Right ventricle myocardium inferior (tissue), 1 donor: ENCODE measurements around the gene RUNX2. TPM values are rescaled to one million over a fixed set of nuclear protein-coding genes. Genes with fewer than 3 reads are reported as not detected.

Experiments used
- ATAC-seq: fragments of 200-7000 bp; cut with Tn5 transposase; one replicate; pipeline ENCODE4 v1.9.1; 2020; ENCODE audit warnings: mild to moderate bottlenecking, moderate library complexity
- DNase-seq: peaks from one replicate; pipeline ENCODE4 v3.0.0; 2021; ENCODE audit errors: missing footprints
- intact Hi-C: fragments of 100-400 bp; cut with DNase I; formaldehyde crosslinking; loops from one replicate; pipeline ENCODE4 v1.11.0; 2022
- total RNA-seq: library from RNA; stranded (reverse); fragmentation: NEBNext Ultra II Directional; extraction: Animal tissue kit (Norgen Biotek cat#: 25700); gene quantifications from one replicate; pipeline ENCODE4 v1.2.1, GENCODE V29; 2021
- donor health status: DM: no; HTN: yes; CAD: no; lungs with severe emphysema.

RUNX2 gene
- total RNA-seq, 1 donor from 2014 or later, result 0.43 TPM

- DNase-seq (no peak), ATAC-seq (no peak)
- intact Hi-C loops, result no loop called here
Measured at GRCh38 chr6:45614488-45615285, 286.6 kb downstream of the RUNX2 start.

DNA sequence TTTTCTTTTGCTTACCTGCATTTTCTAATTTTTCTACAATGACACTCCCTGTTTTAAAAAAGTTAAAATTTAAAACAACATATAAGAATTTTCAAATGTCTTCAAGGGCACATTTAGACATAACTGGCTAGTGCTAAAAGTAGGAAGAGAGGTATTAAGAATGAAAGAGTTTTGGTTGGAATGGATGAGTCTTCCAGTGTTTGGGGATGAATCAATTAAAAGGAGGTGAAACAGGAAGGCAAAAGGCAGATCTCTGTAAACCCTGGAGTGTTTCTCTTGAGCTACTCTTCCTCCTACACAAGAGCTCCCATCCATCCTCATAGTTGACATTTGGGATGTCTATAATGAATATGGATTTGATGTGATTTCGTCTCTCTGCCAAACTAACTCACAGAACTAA is 288.1 kb downstream of the RUNX2 start:
- intact Hi-C loops, result no loop called here
- DNase-seq (no peak), ATAC-seq (no peak)

- no peak for DNase-seq
- intact Hi-C loops, result no loop called here
- no peak for ATAC-seq
Measured at GRCh38 chr6:45617441-45617840, 289.3 kb downstream of the RUNX2 start.

- DNase-seq (no peak), ATAC-seq (no peak)
- intact Hi-C loops, result no loop called here
Measured at GRCh38 chr6:45618259-45618658, 290.1 kb downstream of the RUNX2 start.

DNA sequence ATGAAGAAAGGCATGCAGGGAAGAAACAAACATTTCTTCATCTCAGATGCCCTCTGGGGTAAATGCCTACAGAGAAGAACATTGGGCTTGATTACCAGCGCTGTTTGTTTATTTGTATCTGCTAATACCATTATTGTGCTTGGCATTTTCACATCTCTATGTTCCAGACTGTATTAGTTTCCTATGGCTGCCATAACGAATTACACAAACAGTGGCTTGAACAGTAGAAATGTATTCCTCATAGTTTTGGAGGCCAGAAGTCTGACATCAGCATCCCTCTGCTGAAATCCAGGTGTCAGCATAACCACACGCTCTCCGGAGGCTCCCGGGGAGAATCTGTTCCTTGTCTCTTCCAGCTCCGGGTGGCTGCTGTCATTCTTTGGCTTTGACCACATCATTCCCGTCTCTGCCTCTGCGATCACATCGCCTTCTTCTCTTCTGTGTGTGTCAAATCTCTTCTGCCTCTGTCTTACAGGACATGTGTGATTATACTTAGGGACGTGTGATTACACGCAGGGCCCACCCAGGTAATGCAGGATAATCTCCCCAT is 291.2 kb downstream of the RUNX2 start:
- DNase-seq, result no peak

GRCh38 chr6:45619994-45620471 is 291.9 kb downstream of the RUNX2 start:
- ATAC-seq, result no peak
- intact Hi-C loops, result no loop called here
- DNase-seq, result no peak

More for the DNA sequence above, 291.2 kb downstream of the RUNX2 start:
- intact Hi-C loops, result no loop called here
- no peak for ATAC-seq

DNA sequence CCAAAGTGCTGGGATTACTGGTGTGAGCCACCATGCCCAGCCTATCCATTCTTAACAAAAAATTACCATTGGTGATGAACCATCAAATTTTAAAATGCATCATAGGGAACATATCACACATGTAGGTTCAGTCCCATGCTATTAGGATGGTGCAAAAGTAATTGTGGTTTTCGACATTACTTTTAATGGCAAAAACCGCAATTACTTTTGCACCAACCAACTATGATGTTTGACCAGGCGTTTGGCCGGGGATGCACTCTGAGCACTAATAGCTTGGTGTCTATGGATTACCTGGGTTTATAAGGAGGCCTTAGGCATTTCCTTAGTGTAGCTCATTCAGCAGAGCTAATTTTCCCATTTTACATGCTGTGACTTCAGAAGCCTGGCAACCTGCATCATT is 296.1 kb downstream of the RUNX2 start:
- intact Hi-C loops, result no loop called here
- ATAC-seq (no peak), DNase-seq (no peak)

DNA sequence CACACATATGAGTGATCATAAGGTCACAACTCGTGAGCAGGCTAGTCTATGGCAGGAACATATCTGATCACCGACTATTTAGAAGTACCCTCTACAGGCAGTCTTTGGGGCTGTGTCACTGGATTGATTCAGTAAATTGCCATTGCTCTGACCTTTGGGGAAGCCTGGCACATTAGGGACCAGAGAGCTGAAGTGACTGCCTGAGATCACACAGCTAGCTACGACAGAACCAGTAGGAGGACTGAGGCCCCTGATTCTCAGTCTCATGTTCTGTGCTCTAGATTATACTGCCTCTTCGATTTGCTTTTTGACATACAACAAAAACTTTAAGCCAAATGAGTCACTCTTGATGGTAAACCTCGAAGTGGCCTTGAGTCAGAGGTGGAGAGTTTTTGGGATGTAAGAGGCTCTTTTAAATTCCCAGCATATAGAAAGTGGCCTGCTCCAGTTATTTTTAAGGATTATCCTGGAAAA is 297.1 kb downstream of the RUNX2 start:
- no peak for DNase-seq
- intact Hi-C loops, result no loop called here
- ATAC-seq, result no peak

DNA sequence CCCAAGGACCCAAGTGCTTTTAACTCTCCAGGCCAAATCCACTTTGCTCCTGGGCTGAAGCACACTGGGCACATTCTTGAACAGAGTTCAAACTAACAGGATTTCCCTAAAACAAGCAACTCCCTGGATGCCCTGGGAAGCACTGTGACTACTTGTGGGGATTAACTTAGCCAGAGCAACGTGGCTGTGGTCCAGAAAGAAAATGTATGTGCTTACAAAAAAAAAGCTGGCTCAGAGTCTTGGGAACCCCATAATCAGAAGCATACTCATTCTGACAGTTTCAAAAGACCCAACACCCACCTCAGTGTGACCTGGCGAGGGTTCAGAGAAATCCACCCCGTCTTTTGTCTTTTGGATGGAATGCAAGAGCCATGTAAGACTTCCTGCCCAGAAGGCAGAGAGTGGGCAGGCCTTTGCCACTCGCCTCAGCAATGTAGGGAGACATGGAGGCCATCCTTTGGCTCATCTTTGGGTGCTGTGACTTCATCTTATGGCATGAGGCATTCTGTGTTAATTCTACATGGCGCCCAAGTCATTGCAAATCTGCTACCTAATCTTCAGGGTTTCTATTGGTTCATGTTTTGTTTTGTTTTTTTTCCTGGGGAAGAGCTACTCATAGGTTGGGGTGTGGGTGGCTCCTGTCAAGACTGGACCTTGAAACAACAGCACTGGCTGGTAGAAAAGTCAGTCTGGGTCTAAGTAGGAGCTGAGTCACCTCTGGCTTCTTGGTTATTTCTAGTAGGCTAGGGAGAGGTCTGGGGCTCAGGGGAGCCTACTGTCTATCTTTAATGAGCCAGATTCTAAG is 298.2 kb downstream of the RUNX2 start:
- ATAC-seq (no peak), DNase-seq (no peak)
- intact Hi-C loops, result no loop called here

GRCh38 chr6:45630314-45630713 is 302.2 kb downstream of the RUNX2 start:
- no peak for ATAC-seq
- intact Hi-C loops, result no loop called here

DNA sequence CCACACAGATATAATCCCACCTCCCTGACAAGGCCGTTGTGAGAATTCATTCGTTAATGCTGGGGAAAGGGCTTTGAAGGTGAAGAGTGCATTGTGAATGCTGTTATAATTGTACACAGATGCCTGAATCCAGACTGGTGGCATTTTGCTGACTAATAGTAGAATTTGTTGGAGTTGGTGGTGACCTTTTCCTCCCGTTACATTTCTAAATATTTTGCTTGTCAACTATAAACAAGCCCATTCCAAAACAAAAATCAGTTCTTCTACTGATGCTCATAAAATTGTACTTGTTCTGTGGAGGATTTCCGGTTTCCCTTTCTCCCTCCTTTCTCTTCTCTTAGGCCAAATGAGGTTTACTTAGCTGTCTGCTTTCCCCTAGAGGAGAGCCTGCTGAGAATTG is 302.7 kb downstream of the RUNX2 start:
- no peak for ATAC-seq
- DNase-seq, result no peak
- intact Hi-C loops, result no loop called here

More at GRCh38 chr6:45630314-45630713, 302.2 kb downstream of the RUNX2 start:
- no peak for DNase-seq

- intact Hi-C loops, result no loop called here
- ATAC-seq (no peak), DNase-seq (no peak)
Measured at GRCh38 chr6:45631396-45631795, 303.3 kb downstream of the RUNX2 start.

DNA sequence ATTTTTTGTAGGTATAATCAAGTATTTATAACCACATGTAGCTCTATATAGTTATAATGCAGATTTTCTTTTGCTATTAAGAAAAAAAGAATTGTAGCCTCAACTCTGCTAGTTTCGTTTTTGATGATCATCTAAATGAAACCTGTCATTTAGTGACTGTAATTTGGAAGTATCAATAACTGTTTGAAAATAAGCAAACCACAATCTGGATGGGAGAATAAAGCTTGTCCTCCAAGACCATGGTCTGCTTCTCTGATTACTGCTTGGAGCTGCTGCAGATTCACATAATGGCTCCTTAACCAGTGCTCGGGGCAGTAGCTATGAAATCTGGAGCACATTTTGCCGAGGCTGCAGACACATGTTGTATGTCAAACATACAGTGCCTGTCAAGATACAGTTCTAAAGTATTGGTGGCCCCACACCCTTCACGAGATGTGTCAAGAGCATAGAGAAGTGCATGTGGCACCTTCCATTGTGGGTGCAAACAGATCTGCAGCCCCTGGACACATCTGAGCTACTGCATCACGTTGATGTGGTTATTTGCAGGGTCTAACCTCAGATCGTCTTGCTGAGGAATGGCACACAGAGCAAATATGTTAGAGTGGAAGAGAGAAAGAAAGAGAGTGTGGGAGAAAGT is 305.3 kb downstream of the RUNX2 start:
- ATAC-seq, result no peak
- intact Hi-C loops, result no loop called here

GRCh38 chr6:45634231-45634630 is 306.1 kb downstream of the RUNX2 start:
- DNase-seq (no peak), ATAC-seq (no peak)
- intact Hi-C loops, result no loop called here

More for the DNA sequence above, 305.3 kb downstream of the RUNX2 start:
- DNase-seq, result no peak

DNA sequence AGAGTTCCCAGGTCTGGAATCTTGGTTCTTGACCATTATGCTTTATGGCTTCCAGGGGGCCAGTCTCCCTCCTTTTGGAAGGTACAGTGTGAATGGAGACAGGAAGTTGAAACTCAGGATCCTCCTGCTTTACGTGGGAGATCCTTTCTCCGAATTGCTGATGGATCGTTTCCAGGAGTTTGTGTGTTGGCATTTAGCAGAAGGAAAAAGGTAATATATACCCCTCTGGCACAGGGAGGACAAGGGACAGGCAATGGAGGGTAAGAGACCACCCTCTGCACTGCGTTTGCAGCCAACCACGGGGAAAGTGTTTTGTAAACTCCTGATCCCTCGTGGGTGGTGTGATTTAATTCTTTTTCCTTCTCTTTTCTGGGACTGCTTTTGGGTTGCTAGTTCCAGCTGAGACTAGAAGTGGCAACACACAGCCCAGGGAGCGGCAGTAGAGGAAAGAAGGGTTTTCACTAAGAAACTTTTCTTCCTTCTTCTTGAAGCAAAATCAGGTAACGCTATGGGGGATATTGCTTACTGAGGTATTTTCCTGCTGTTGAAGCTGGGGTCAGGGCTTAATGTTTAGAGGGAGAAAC is 307.2 kb downstream of the RUNX2 start:
- DNase-seq, result no peak
- intact Hi-C loops, result no loop called here
- ATAC-seq, result no peak

DNA sequence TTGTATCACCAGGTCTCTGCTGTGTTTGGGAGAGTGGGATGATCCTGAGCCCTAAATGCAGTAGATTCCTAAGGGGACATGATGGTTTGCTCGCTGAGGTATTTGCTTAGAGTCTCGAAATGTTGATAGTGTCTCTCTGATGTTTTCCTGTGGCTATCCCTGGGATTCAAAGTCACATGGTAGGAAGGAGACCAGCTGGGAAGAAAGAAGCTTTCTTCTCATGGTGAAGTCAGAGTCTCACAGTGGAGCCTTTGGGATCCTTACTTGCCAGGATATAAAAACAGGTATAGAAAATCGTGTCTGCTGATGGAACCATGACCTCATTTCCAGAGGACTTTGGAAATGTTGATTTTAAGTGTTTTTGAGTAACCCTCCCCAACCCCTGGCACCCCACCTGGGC is 308.9 kb downstream of the RUNX2 start:
- DNase-seq, result no peak
- ATAC-seq, result no peak
- intact Hi-C loops, result no loop called here

GRCh38 chr6:45637611-45638257 is 309.6 kb downstream of the RUNX2 start:
- no peak for ATAC-seq
- no peak for DNase-seq

DNA sequence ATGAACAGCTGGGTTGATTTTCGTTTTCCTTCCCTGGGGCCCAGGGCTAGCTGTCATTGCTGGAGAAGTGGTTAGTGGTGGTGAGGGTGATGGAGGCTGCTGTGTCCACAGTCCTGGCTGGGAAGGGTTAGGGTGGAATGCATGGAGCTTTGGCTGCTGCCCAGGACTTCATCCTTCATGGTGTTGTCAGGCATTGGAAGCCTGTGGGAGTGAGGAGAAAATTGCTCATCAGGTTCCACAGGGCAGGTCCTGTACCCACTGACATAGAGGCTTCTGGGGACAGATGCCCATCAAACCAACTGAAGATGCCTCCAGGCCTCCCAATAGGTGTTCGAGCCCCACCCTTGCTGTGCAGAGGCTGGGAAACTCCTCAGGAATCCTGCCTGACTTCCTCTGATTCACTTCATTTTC is 312.0 kb downstream of the RUNX2 start:
- no peak for ATAC-seq
- intact Hi-C loops, result no loop called here

More at GRCh38 chr6:45637611-45638257, 309.6 kb downstream of the RUNX2 start:
- intact Hi-C loops, result no loop called here

More for the DNA sequence above, 312.0 kb downstream of the RUNX2 start:
- DNase-seq, result no peak
